ENCODE measurements around the gene TMEM40. TPM values are rescaled to one million over a fixed set of nuclear protein-coding genes. Genes with fewer than 3 reads are reported as not detected.

TMEM40 gene
- total and polyA plus RNA-seq, 2 donors (not counting 1 experiment from before 2014, with no cell fraction given), result 0.33 TPM; not detected in 1

DNA sequence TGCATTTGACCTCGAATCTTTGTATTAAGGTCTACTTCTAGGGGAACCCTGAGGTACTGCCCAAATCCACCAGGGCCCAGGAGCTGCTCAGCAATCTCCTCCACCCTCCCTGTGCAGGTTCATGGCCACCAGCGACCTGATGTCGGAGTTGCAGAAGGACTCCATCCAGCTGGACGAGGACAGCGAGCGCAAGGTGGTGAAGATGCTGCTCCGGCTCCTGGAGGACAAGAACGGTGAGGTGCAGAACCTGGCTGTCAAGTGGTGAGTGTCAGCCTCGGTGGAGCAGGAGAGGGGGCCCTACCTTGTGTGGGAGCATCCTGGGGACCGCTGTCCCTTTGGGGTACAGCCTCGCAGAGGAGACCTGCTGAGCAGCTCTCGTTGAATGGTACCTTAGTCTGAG is 44.3 kb upstream of the TMEM40 start:
- TF ChIP-seq EZH2 (IDR thresholded peaks at IDR 0.05; ENCODE audit: borderline replicate concordance, insufficient read depth, low read depth, low read length, poor library complexity, severe bottlenecking), result no peak
- TF ChIP-seq, protein P1, sequence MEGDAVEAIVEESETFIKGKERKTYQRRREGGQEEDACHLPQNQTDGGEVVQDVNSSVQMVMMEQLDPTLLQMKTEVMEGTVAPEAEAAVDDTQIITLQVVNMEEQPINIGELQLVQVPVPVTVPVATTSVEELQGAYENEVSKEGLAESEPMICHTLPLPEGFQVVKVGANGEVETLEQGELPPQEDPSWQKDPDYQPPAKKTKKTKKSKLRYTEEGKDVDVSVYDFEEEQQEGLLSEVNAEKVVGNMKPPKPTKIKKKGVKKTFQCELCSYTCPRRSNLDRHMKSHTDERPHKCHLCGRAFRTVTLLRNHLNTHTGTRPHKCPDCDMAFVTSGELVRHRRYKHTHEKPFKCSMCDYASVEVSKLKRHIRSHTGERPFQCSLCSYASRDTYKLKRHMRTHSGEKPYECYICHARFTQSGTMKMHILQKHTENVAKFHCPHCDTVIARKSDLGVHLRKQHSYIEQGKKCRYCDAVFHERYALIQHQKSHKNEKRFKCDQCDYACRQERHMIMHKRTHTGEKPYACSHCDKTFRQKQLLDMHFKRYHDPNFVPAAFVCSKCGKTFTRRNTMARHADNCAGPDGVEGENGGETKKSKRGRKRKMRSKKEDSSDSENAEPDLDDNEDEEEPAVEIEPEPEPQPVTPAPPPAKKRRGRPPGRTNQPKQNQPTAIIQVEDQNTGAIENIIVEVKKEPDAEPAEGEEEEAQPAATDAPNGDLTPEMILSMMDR (IDR thresholded peaks at IDR 0.05), result no peak
- intact Hi-C loops (cut with micrococcal nuclease), result no loop called here

DNA sequence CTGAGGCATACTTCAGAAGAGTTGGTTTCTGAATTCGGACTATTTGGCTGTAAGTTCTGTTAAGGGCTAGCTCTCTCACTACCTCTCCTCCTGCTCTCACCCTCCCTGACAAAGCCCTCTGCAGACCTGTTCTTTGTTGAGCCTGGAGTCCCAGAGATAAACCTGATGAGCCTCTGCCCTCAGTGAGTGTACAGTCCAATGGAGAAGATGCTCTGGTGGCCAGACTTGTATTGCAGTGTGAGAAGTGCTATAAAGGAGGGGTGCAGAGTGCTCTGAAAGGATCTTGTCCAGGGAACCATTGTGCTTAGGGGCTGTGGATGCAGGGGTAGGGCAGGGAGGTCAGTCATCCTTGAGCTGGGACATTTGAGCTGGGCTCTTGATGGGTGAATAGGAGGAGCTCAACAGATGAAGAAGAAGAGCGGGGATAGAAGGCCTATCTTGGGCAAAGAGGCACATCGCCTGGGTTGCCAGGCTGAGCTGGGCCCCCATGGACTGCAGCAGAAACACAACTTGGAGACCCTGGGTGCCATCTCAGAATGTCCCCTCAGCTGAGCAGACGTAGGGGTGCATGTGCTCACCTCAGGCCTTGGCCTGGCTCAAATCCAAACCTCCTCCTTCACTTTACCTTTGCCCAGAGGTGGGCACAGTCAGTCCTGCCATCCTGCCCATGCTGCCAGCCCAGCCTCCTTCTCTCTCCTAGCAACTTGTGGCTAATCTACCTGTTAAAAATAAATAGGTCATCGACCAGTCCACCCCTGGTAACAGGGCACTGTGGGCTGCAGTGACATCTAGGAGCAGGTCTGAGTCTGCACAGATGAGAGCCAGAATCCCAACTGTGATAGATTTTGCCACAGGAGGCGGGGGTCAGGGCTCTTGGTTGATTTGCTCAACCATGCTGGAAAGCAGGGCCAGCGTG is 40.7 kb upstream of the TMEM40 start:
- Histone ChIP-seq H3K4me2 (replicated peaks; ENCODE audit: low read depth, low read length, poor library complexity, severe bottlenecking) (no peak overlapping the region), H3K9me3 (ENCODE audit: control extremely low read depth in 1 of 3, control insufficient read depth in 2 of 3, insufficient read depth in 1 of 3, low read length in 2 of 3) (peaks cover 0 to 3% (median 0%) of the 10 kb centered on the region in 3 donors), H3K79me2 (ENCODE audit: control insufficient read depth, insufficient read depth, low read length) (no peaks in the 10 kb centered on the region), H3K4me1 (ENCODE audit: control insufficient read depth in 2 of 2, insufficient read depth in 2 of 2, low read length in 2 of 2) (peaks cover 15 to 26% of the 10 kb centered on the region in 2 donors), H3K36me3 (replicated peaks in 1 of 2; ENCODE audit: control extremely low read depth in 1 of 2, control insufficient read depth in 1 of 2, extremely low read depth in 1 of 2, insufficient read depth in 2 of 2, low read length in 1 of 2) (no peaks in the 10 kb centered on the region), H3K4me3 (ENCODE audit: control extremely low read depth in 1 of 5, extremely low read depth in 1 of 5, insufficient read depth in 1 of 5, low read depth in 2 of 5, low read length in 4 of 5) (no peak overlapping the region), H2AFZ (ENCODE audit: insufficient read depth, low read depth, low read length, poor library complexity, severe bottlenecking) (no peak overlapping the region), H3K27ac (ENCODE audit: low read length in 2 of 2) (no peak overlapping the region), H4K20me1 (ENCODE audit: control insufficient read depth, insufficient read depth, low read length, poor library complexity, severe bottlenecking) (no peaks in the 10 kb centered on the region), H3K9ac (ENCODE audit: low read length) (no peak overlapping the region), H3K27me3 (replicated peaks in 1 of 4; ENCODE audit: control extremely low read depth in 1 of 4, control insufficient read depth in 3 of 4, insufficient read depth in 4 of 4, low read length in 3 of 4) (peaks cover 0 to 14% (median 6%) of the 10 kb centered on the region in 4 experiments)
- intact Hi-C loops (cut with micrococcal nuclease), result loop anchor here (5.0 kb wide), 1 partner anchor 137 kb away; the partner anchor contains the start of gene RAF1
- peaks cover 9% of the 10 kb centered on the region for H3K27me3 Mint-ChIP-seq
- DNase-seq, result no peak
- ChIA-PET POLR2A (no interaction called here), CTCF (interaction anchor here (1.0 to 1.4 kb wide), 3 partner anchors 10 to 42 kb away, joined by 3 to 5 read pairs (median 3); partner anchors contain the start of gene RPL32)
- no peak overlapping the region for H3K27ac Mint-ChIP-seq
- peaks cover 22% of the 10 kb centered on the region for H3K4me1 Mint-ChIP-seq
- no peak overlapping the region for H3K4me3 Mint-ChIP-seq
- 91% methylated on average over 6 of the region's 7 CpGs for WGBS (ENCODE audit: insufficient coverage)
- H3K9me3 Mint-ChIP-seq (ENCODE audit: insufficient read depth), result no peaks in the 10 kb centered on the region
- no peak for ATAC-seq (ENCODE audit: low read depth)
- TF ChIP-seq EZH2 (IDR thresholded peaks at IDR 0.05; ENCODE audit: borderline replicate concordance, insufficient read depth, low read depth, low read length, poor library complexity, severe bottlenecking), result no peak
- TF ChIP-seq, protein P1 (IDR thresholded peaks at IDR 0.05), result no peak

More for the DNA sequence above, 44.3 kb upstream of the TMEM40 start:
- H3K36me3 ChIP-seq (replicated peaks in 1 of 2; ENCODE audit: control extremely low read depth in 1 of 2, control insufficient read depth in 1 of 2, extremely low read depth in 1 of 2, insufficient read depth in 2 of 2, low read length in 1 of 2), result no peaks in the 10 kb centered on the region
- Mint-ChIP-seq H3K9me3 (ENCODE audit: insufficient read depth) (no peaks in the 10 kb centered on the region), H3K4me3 (no peak overlapping the region), H3K27me3 (peaks cover 3% of the 10 kb centered on the region), H3K27ac (no peak overlapping the region), H3K4me1 (peaks cover 1% of the 10 kb centered on the region)
- H3K4me3 ChIP-seq (ENCODE audit: control extremely low read depth in 1 of 5, extremely low read depth in 1 of 5, insufficient read depth in 1 of 5, low read depth in 2 of 5, low read length in 4 of 5), result no peak overlapping the region
- H3K79me2 ChIP-seq (ENCODE audit: control insufficient read depth, insufficient read depth, low read length), result no peaks in the 10 kb centered on the region
- ATAC-seq (ENCODE audit: low read depth) (no peak), DNase-seq (no peak)
- H3K9ac ChIP-seq (ENCODE audit: low read length), result no peak overlapping the region
- no peak overlapping the region for H2AFZ ChIP-seq (ENCODE audit: insufficient read depth, low read depth, low read length, poor library complexity, severe bottlenecking)
- WGBS (ENCODE audit: insufficient coverage), result 98% methylated on average over 12 of the region's 12 CpGs
- H3K27me3 ChIP-seq (replicated peaks in 1 of 4; ENCODE audit: control extremely low read depth in 1 of 4, control insufficient read depth in 3 of 4, insufficient read depth in 4 of 4, low read length in 3 of 4), result no peaks in the 10 kb centered on the region
- ChIA-PET POLR2A (no interaction called here), CTCF (interaction anchor here (1.4 kb wide), 1 partner anchor 38 kb away, joined by 3 read pairs; the partner anchor contains the start of gene RPL32)
- peaks cover 0 to 2% of the 10 kb centered on the region in 2 donors for H3K4me1 ChIP-seq (ENCODE audit: control insufficient read depth in 2 of 2, insufficient read depth in 2 of 2, low read length in 2 of 2)
- no peak overlapping the region for H3K27ac ChIP-seq (ENCODE audit: low read length in 2 of 2)
- H3K4me2 ChIP-seq (replicated peaks; ENCODE audit: low read depth, low read length, poor library complexity, severe bottlenecking), result no peak overlapping the region
- H3K9me3 ChIP-seq (ENCODE audit: control extremely low read depth in 1 of 3, control insufficient read depth in 2 of 3, insufficient read depth in 1 of 3, low read length in 2 of 3), result peaks cover 0 to 3% (median 0%) of the 10 kb centered on the region in 3 donors
- H4K20me1 ChIP-seq (ENCODE audit: control insufficient read depth, insufficient read depth, low read length, poor library complexity, severe bottlenecking), result no peaks in the 10 kb centered on the region

Data from B cell (primary cell).